Right cardiac atrium (tissue), 5 donors: ENCODE measurements around the gene TFF1. TPM values are rescaled to one million over a fixed set of nuclear protein-coding genes. Genes with fewer than 3 reads are reported as not detected.

Experiments
- ATAC-seq, 2 donors: fragments of 200-7000 bp; cut with Tn5 transposase; one replicate each; pipeline versions ENCODE4 v1.8.0 to v1.9.1; 2020; ENCODE audit warnings: moderate library complexity in 2 of 2, mild to moderate bottlenecking in 1 of 2
- DNase-seq, 3 donors: peaks; one replicate each; pipeline ENCODE4 v3.0.0-alpha.2; 2020
- H3K27ac ChIP-seq: one replicate; pipeline ENCODE4 v1.5.1; 2013; ENCODE audit warnings: mild to moderate bottlenecking, low read length, control low read depth, moderate library complexity
- H3K27me3 ChIP-seq: one replicate; pipeline ENCODE4 v1.6.1; 2013; ENCODE audit not compliant: control insufficient read depth, insufficient read depth
- H3K4me1 ChIP-seq: one replicate; pipeline ENCODE4 v1.6.1; 2013; ENCODE audit warnings: low read length; ENCODE audit not compliant: control insufficient read depth, insufficient read depth
- H3K4me3 ChIP-seq: one replicate; pipeline ENCODE4 v1.5.1; 2013; ENCODE audit warnings: low read length, control low read depth
- H3K9me3 ChIP-seq: one replicate; pipeline ENCODE4 v1.6.1; 2013; ENCODE audit warnings: low read length; ENCODE audit not compliant: control insufficient read depth
- WGBS: extraction: QIAGEN DNeasy Blood & Tissue Kit; methylation state at CpG from one replicate; pipeline ENCODE4 v1.1.7; 2013; 5-methylcytosine and 5-hydroxymethylcytosine counted together
- intact Hi-C, 4 donors: fragments of 100-400 bp; cut with DNase I; formaldehyde crosslinking; loops; one replicate each; pipeline versions ENCODE4 v1.11.0 to v1.14.0; 2022 to 2023
- polyA plus RNA-seq: library from polyadenylated mRNA; stranded (reverse); fragments of 200-250 nt; gene quantifications from one replicate; pipeline ENCODE4 v1.2.3, GENCODE V29; 2013
- total RNA-seq, 4 donors: library from RNA; stranded (reverse); fragmentation: NEBNext Ultra II Directional; extraction: Animal tissue kit (Norgen Biotek cat#: 25700); gene quantifications; one replicate each; pipeline ENCODE4 v1.2.1, GENCODE V29; 2021
- donor health status: healthy with polysubstance abuse.
- donor health status: DM: no; HTN: yes; CAD: no.
- donor health status: DM: no; HTN: no; CAD: no.
- donor health status: DM: no; HTN: yes; CAD: no; lungs with severe emphysema.
- donor health status: DM: yes; HTN: yes; CAD: no.

The TFF1 gene
- total and polyA plus RNA-seq, 5 donors: not detected

DNA sequence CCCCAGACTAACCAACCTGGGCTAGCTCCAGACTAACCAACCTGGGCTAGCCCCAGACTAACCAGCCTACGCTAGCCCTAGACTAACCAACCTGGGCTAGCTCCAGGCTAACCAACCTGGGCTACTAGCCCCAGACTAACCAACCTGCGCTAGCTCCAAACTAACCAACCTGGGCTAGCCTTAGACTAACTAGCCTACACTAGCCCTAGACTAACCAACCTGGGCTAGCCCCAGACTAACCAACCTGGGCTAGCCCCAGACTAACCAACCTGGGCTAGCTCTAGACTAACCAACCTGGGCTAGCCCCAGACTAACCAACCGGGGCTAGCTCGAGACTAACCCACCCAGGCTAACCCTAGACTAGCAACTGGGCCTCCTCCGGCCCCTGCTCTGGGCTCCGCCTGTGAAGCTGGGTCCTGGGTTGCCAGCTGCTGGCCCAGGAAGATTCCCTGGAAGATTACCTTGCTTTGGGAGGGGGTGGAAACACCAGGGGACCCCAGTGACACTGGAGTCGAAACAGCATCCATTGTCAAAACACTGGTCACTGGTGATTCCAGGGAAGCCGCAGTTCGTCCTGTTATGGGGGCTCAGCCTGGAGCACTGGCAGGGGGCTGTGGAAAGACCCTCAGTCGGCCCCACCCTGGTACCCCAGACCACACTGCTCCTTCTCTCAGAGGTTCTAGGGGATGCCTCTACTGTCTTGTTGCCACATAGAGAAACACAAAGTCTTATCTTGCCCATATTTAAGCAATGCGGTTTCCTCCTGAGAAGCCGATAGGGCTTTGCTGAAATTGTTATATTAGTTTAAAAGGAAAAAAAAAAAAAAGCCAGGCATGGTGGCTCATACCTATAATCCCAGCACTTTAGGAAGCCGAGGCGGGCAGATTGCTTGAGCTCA lies 16.7 kb downstream of the TFF1 start:
- no peak overlapping the region for H3K4me3 ChIP-seq
- no peak overlapping the region for H3K27ac ChIP-seq
- H3K9me3 ChIP-seq: no peaks in the 10 kb centered on the region
- intact Hi-C loops: no loop called here
- DNase-seq: no peak
- ATAC-seq: no peak
- no peaks in the 10 kb centered on the region for H3K4me1 ChIP-seq
- 84% methylated on average over 14 of the region's 14 CpGs for WGBS
- H3K27me3 ChIP-seq: no peaks in the 10 kb centered on the region

DNA sequence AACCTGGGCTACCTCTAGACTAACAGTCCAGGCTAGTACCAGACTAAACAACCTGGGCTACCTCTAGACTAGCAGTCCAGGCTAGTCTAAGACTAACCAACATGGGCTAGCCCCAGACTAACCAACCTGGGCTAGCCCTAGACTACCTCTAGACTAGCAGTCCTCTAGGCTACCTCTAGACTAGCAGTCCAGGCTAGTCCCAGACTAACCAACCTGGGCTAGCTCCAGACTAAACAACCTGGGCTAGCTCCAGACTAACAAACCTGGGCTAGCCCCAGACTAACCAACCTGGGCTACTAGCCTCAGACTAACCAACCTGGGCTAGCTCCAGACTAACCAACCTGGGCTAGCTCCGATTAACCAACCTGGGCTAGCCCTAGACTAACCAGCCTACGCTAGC lies 17.6 kb downstream of the TFF1 start:
- H3K4me3 ChIP-seq: no peak overlapping the region
- DNase-seq (no peak), ATAC-seq (no peak)
- no peak overlapping the region for H3K27ac ChIP-seq
- H3K9me3 ChIP-seq: no peaks in the 10 kb centered on the region
- WGBS: 99% methylated on average over 2 of the region's 2 CpGs
- H3K27me3 ChIP-seq: no peaks in the 10 kb centered on the region
- no peaks in the 10 kb centered on the region for H3K4me1 ChIP-seq
- intact Hi-C loops: no loop called here

DNA sequence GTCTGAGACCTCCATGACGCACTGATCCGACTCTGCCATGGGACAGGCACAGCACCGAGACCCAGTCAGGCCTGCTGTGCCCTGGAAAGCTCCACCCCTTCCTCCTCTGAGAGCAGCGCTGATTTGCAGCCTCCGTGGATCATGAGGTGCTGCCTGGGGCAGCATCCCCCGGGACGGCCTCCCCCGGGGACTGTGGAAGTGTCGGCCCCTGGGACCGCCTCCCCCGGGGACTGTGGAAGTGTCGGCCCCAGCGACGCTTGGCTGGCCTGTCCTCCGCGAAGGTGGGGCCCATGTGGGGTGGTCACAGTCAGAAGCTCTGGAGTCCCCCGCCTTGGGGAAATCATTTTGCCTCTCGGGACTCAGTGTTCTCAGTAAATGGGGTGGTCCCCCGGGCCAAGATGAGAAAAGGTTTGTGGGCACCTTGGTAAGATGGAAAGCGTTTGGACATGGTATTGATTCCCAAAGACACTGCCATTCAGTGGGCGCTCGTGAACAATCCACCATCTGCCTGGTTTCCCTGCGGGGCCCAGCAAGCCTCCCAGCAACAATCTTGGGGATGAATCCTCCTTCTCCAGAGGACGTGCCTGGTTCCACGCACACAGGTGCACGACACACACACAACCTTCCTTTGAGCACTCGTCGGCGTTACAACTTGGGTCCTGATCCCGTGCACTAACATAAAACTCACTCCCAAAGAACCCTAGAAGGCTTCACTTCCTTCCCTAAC lies 18.6 kb downstream of the TFF1 start:
- no peak overlapping the region for H3K27ac ChIP-seq
- H3K4me3 ChIP-seq: no peak overlapping the region
- no peaks in the 10 kb centered on the region for H3K4me1 ChIP-seq
- DNase-seq: no peak
- peak in 1 of 2 donors; percentile 25 for ATAC-seq
- no peaks in the 10 kb centered on the region for H3K27me3 ChIP-seq
- intact Hi-C loops: no loop called here
- no peaks in the 10 kb centered on the region for H3K9me3 ChIP-seq
- WGBS: 85% methylated on average over 30 of the region's 30 CpGs

DNA sequence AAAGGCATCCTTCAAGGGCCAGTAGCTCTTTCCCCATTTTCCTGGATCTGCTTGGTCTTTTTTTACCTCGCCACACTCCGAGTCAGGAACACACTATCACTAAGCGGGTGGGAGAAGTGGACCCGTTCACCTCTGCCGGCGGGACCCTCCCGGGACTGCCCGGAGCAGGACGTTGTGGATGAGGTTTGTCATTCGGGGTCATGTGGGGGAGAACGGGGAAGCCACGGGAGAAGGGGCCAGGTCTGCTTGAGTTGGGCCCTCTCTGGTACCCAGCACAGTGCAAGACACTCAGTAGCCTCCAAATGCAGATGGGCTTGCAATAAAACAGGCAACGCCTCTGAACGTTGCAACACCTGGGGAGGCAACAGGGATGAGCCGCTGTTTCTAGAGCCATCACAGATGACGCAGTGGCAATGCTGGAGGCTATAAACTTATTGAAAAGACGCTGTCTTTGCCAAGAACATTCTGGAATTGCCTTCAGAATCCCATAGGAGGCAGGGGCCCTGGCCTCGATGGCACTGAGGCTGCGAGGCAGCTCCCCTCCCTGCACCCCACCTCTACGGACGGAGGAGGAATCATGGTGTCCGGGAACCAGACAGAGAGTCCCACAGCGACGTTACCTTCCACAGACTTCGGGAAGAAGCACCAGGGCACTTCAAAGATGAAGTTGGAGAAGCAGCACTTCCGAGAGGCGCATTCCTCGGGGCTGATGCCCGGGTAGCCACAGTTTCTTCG lies 19.3 kb downstream of the TFF1 start:
- 86% methylated on average over 30 of the region's 30 CpGs for WGBS
- Histone ChIP-seq H3K4me1 (no peaks in the 10 kb centered on the region), H3K27me3 (no peaks in the 10 kb centered on the region), H3K27ac (no peak overlapping the region), H3K9me3 (no peaks in the 10 kb centered on the region), H3K4me3 (no peak overlapping the region)
- DNase-seq (no peak), ATAC-seq (no peak)
- intact Hi-C loops: no loop called here

DNA sequence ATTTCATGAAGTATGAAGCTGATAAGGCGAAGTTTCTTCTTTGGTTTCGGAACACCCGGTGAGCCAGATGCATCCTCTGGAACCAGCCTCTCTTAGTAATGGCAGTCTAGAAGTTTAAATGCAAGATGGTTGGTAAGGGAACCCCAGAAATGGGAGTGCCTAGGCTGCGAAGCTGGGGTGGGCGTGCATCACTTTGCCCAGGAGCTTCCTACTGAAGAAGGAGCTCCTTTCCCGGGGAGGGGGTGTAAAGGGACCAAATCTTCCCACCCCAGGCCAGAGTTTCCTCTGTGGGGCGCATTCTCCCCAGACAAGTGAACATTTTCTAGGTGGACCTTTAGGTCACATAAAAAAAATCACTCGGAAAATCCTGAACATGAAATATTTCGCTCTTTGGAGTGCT lies 19.9 kb downstream of the TFF1 start:
- no peak for DNase-seq
- intact Hi-C loops: no loop called here
- Histone ChIP-seq H3K9me3 (no peaks in the 10 kb centered on the region), H3K27me3 (no peaks in the 10 kb centered on the region), H3K4me1 (no peaks in the 10 kb centered on the region), H3K4me3 (no peak overlapping the region), H3K27ac (no peak overlapping the region)
- WGBS: 92% methylated on average over 9 of the region's 9 CpGs
- ATAC-seq: no peak

DNA sequence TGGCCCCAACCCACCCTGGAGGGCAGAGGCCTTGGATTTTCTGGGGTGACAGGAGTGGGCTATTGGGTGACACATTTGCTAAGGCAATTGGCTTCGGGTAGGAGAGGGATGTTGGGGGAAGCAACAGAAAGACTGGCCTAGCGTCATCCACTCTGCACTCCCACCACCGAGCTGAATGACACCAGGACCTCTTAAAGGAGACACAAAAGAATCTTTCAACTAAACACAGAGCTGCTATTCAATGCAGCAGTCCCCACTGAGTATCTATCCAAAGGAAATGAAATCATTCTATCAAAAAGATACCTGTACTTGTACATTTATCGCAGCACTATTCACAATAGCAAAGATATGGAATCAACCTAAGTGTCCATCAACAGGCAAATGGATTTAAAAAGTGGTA lies 21.7 kb downstream of the TFF1 start:
- Histone ChIP-seq H3K9me3 (no peaks in the 10 kb centered on the region), H3K27me3 (no peaks in the 10 kb centered on the region), H3K27ac (no peak overlapping the region), H3K4me3 (no peak overlapping the region), H3K4me1 (no peaks in the 10 kb centered on the region)
- ATAC-seq (no peak), DNase-seq (no peak)
- 66% methylated on average over 4 of the region's 4 CpGs for WGBS
- intact Hi-C loops: no loop called here

DNA sequence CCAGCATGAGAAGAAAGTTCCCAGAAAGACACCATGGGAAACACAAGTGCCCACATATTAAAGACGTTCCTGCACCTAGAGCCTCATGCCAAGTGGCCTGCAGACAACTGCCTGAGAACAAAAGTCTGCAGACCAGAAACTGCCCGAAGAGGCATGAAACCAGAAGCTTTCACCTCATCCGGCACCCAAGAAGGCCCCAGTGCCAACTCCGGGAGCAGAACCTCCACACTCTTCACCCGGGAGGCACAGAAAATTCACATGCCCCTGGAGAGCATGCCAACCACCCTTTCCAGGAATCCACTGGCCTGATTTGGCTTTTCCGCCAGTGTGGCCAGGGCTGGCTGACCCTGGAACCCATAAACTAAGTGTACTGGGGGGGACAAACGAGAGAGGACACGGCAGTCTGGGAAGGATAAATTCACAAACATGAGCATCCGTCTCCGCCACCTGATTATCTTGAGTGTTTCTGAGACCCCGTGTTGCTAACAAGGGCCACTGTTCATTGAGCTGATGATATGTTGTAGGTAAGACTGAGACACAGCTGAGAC lies 22.3 kb downstream of the TFF1 start:
- WGBS: 79% methylated on average over 11 of the region's 11 CpGs
- no peaks in the 10 kb centered on the region for H3K4me1 ChIP-seq
- ATAC-seq (no peak), DNase-seq (no peak)
- no peaks in the 10 kb centered on the region for H3K27me3 ChIP-seq
- no peak overlapping the region for H3K4me3 ChIP-seq
- H3K9me3 ChIP-seq: no peaks in the 10 kb centered on the region
- no peak overlapping the region for H3K27ac ChIP-seq
- intact Hi-C loops: no loop called here

DNA sequence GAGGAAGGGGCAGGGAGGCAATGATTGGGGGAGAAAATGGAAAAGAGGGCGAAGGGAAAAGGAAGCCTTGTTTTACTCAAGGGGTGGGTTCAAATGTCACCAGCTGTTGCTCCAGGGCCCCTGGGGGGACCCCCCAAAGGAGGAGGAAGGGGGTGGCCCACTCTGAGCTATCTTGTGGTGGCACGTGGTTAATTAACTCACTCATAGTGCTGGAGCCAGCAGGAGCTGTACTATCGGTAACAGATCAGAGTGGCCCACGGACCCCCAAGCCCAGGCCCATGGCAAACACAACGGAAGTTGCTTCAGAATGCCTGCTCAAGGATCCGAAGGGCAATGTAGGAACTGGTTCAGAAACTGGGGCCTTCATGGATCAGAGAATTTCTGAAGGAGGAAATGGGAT lies 22.8 kb downstream of the TFF1 start:
- Histone ChIP-seq H3K9me3 (no peaks in the 10 kb centered on the region), H3K4me1 (no peaks in the 10 kb centered on the region), H3K27ac (no peak overlapping the region), H3K4me3 (no peak overlapping the region), H3K27me3 (no peaks in the 10 kb centered on the region)
- WGBS: 83% methylated on average over 6 of the region's 6 CpGs
- DNase-seq (no peak), ATAC-seq (no peak)
- intact Hi-C loops: no loop called here

DNA sequence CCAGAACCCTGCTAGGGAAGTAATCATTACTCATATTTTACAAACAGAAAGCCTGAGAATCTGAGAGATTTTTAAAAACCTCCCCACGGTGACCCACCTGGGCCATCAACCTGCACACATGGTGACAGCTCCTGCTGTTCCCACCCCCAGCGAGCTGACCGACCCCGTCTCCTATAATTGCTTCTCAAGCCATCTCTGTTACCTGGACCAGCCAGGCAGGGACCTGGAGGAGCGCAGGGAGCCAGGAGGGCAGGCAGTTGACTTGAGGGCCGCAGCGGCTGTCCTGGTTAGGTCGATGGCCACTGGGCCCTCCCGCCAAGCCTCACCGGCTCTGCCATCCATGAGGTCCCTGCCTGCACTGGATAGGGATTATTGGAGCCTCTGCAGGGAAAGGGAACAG lies 23.2 kb downstream of the TFF1 start:
- Histone ChIP-seq H3K27ac (no peak overlapping the region), H3K4me1 (no peaks in the 10 kb centered on the region), H3K9me3 (no peaks in the 10 kb centered on the region), H3K4me3 (no peak overlapping the region), H3K27me3 (no peaks in the 10 kb centered on the region)
- DNase-seq (no peak), ATAC-seq (no peak)
- WGBS: 80% methylated on average over 10 of the region's 10 CpGs
- intact Hi-C loops: no loop called here

DNA sequence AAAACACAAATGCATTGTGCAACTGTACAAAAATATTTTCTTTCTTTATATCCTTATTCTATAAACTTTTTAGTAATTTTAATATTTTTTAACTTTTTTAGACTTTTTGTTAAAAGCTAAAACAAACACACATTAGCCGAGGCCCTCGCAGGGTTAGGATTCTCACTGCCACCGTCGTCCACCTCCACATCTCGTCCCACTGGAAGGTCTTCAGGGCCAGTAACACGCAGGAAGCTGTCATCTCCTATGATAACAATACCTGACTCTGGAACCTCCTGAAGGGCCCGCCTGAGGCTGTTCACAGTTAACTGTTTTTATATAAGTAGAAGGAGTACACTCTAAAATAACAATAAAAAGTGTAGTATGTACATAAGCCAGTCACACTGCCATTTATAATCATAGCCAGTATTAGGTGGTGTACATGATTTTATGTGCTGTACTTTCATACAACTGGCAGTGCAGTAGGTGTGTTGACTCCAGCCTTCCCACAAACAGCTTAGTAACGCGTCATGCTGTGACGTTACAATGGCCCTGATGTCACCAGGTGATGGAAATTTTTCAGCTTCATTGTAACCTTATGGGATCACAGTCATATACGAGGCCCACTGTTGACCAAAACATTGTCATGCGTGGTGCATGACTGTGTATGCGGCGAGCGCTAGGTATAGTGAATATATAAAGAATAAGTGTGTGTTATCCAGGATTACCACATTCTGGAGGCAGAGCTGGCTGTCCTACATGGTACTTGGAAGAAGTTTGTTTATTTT lies 24.4 kb downstream of the TFF1 start:
- intact Hi-C loops: no loop called here
- Histone ChIP-seq H3K4me3 (no peak overlapping the region), H3K27me3 (no peaks in the 10 kb centered on the region), H3K4me1 (no peaks in the 10 kb centered on the region), H3K9me3 (no peaks in the 10 kb centered on the region), H3K27ac (no peak overlapping the region)
- 80% methylated on average over 15 of the region's 15 CpGs for WGBS
- DNase-seq (no peak), ATAC-seq (no peak)
